Measurements from ENCODE around the gene TP73.

Gene TP73

DNA sequence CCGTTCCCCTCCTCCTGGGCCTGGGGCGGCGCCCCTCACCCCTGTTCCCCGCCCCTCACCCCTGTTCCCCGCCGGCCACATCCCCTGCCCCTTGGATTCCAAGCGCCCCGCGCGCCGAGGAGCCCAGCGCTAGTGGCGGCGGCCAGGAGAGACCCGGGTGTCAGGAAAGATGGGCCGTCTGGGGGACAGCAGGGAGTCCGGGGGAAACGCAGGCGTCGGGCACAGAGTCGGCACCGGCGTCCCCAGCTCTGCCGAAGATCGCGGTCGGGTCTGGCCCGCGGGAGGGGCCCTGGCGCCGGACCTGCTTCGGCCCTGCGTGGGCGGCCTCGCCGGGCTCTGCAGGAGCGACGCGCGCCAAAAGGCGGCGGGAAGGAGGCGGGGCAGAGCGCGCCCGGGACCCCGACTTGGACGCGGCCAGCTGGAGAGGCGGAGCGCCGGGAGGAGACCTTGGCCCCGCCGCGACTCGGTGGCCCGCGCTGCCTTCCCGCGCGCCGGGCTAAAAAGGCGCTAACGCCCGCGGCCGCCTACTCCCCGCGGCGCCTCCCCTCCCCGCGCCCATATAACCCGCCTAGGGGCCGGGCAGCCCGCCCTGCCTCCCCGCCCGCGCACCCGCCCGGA lies at the start of gene TP73:
Gene TP73, plus strand, starts transcription at position 587 of the 618 bp plus-strand sequence. CDS start 29,850 bp downstream, outside the sequence.
- DNase-seq (ENCODE audit: low read depth in 2 of 3, low spot score in 2 of 3): no peak

DNA sequence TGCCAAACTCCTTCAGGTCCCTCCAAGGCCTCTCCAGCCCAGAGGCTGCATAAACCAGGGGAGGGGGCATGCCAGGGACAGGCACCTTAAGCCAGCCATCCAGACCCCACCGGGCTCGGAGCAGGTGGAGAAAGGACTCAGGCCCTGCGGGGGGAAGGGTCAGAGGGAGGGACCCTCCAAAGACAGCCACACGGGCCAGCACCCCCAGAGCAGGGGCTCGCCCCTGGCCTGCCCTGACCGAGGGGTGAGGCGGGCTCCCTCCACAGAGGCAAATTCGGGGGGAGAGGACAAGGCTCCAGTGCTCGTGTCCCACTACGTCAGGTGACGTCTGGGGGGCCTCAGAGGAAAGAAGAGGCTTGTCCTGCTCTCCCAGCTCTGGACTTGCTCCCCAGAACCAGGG lies 49.2 kb upstream of the TP73 start:
- no peak for DNase-seq (ENCODE audit: low read depth in 2 of 3, low spot score in 2 of 3)

- DNase-seq (ENCODE audit: low read depth in 2 of 3, low spot score in 2 of 3): no peak
Measured at GRCh38 chr1:3603571-3604467, 48.5 kb upstream of the TP73 start.

GRCh38 chr1:3604468-3604974 lies 47.8 kb upstream of the TP73 start:
- no peak for DNase-seq (ENCODE audit: low read depth in 2 of 3, low spot score in 2 of 3)

- no peak for DNase-seq (ENCODE audit: low read depth in 2 of 3, low spot score in 2 of 3)
Measured at GRCh38 chr1:3604997-3605823, 47.1 kb upstream of the TP73 start.

GRCh38 chr1:3606779-3607702 lies 45.3 kb upstream of the TP73 start:
- no peak for DNase-seq (ENCODE audit: low read depth in 2 of 3, low spot score in 2 of 3)

- DNase-seq (ENCODE audit: low read depth in 2 of 3, low spot score in 2 of 3): no peak
Measured at GRCh38 chr1:3607703-3608065, 44.6 kb upstream of the TP73 start.

DNA sequence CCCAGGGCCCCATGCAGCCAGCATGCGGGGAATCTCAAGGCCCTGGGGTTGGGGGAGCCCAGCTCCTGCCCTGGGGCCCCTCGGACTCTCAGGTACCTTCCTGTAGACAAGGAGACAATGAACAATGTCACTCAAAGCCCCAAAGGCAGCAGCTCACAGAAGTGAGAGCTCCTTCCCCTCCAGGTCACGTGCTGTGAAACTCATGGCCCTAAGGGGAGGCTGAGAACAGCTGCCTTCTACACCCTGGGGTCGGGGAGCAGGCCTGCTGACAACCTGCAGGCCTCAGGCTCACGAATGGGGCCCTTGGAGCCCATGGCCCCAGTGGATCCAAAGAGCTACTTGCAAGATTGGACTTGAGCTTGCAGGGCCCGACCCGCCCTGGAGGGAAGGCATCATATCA lies 44.2 kb upstream of the TP73 start:
- DNase-seq (ENCODE audit: low read depth in 2 of 3, low spot score in 2 of 3): no peak

GRCh38 chr1:3609016-3609768 lies 43.1 kb upstream of the TP73 start:
- DNase-seq (ENCODE audit: low read depth in 2 of 3, low spot score in 2 of 3): no peak

DNA sequence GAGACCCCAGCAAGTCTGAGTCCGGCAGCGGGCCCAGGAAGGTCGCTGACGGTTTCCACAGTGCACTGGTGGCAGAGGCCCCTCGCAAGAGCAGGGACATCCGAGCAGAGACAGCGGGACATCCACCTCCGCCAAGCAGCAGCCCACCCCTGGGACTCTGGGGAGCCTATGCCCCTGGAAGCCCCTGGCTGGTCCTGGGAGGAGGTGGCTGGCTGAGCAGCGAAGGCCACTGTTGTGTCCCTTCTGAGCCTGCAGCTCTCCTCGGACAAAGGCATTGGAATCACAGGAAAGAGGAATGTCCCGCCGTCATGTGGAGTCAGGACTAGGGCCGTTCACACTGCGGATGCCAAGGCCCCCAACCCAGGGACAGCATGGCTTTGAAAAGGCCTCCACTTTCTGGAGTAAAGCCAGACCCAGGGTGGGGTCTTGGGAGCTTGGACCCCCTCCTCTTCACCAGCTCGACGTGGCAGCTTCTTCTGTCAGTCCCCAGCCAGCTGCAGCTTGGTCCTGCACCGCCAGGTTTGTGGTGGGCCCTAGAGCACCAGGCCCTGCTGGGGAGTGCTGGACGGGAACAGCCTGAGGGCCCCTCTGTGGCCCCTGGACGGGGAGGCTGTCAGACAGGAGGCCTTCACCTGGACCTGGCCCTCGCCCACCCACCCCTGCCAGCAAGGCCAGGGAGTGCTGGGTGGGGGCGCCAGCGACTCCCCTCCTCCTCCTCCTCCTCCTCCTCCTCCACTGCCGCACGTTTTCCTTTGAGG lies 42.4 kb upstream of the TP73 start:
- no peak for DNase-seq (ENCODE audit: low read depth in 2 of 3, low spot score in 2 of 3)

GRCh38 chr1:3610527-3611169 lies 41.7 kb upstream of the TP73 start:
- DNase-seq (ENCODE audit: low read depth in 2 of 3, low spot score in 2 of 3): no peak

DNA sequence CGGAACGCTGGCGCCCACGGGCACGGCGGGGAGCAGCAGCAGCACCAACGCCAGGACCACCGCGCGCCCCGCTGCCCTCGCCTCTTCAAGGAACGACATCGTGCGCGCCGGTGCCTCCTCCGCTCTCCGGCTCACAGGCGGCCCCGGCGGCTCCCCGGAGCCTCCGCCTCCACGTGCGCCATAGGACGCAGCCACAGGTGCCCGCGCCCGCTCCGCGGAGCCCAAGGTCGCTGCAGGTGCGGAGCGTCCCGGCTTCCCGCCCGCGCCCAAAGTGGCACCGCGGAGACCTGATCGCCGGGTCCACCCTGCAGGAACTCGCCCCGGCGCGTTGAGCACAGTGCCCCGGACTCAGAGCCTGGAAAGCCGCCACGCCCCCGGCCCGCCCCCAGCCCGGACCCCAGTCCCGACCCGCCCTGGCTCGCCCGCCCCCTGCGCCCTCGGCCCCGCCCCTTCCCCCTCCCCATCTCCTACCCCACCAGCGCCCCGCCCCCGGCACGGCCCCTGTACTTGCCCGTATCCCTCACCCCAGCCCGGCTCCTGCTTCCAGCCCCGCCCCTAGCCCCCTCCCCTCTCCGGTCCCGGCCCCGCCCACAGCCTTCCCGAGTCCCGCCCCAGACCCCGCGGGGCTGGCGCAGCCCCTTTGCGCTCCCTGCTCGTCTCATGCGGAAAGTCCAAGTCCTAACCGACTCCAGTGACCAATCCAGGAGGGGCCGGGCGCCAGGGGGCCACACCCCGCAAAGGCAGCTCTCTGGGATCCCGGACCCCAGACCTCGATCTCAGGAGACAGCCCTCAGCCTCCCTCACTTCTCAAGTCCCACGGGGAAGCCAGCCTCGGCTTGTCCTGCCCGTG lies 40.9 kb upstream of the TP73 start, which contains the start of gene MEGF6:
Gene MEGF6, minus strand, starts transcription at position 339 of the 850 bp plus-strand sequence. Its CDS starts 240 bp downstream, at position 99.
- DNase-seq (ENCODE audit: low read depth in 2 of 3, low spot score in 2 of 3): peak in 2 of 3 experiments; percentile 23 to 24

DNA sequence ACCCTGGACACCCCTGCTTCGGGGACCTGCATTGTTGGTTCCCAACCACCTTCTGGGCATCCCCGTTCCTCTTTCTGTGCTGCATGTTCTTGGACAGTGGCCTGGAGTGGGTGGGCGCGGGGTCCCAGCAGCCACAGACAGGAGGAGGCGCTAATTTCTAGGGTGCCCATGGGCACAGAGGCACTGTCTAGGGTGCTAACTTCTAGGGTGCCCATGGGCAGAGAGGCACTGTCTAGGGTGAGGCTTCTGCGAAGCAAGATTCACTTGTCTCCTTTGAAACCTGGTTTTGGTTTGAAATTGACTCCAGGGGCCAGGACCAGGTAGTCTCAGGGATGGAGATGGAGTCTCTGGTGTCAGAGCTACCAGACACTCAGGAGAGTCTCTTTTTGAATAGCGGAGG lies 40.2 kb upstream of the TP73 start:
- DNase-seq (ENCODE audit: low read depth in 2 of 3, low spot score in 2 of 3): no peak

GRCh38 chr1:3614755-3615742 lies 37.3 kb upstream of the TP73 start:
- no peak for DNase-seq (ENCODE audit: low read depth in 2 of 3, low spot score in 2 of 3)

DNA sequence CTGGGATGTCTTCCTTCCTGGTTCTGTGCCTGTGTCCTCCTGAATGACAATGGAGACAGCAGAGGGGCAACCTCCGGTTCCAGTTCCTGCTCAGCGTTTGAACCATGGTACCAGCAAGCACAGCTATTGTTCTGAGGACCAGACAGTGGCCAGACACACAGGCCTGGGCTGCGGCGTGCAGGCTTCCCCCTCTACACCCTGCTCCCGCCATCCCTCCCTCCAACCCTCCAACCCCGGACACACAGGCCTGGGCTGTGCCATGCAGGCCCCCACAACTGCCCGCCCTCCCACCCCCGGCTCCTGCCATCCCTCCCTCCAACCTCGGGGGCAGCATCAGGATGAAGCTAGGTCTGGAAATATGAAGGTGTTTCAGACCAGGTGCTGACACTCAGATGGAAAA lies 35.5 kb upstream of the TP73 start:
- DNase-seq (ENCODE audit: low read depth in 2 of 3, low spot score in 2 of 3): no peak

DNA sequence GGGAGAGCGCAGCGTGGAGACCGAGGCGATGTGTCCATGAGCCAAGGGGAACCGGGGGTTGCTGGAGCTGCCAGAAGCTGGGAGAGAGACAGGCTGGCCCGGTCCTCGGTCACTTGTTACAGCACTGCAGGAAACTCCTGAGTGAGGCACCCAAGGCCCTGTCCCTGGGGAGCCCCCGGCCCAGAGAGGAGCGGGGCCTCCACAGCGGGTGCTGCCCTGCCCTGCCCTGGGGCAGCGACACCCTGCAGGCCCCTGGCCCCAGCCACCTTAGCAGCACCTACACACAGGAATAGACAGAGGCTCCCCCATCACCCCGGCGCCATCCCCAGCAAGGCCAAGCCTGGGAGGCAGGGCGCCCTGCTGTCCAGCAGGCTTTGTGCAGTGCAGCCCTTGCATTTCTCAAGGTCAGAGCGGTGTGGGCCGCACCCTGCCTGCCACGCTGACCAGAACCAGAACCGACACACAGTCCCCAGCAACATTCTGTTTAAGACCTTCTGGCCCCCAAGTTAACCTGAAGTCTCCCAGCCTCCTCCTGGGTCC lies 34.4 kb upstream of the TP73 start:
- no peak for DNase-seq (ENCODE audit: low read depth in 2 of 3, low spot score in 2 of 3)
